Stimulated activated CD4-positive, alpha-beta T cell treated with anti-CD3 and anti-CD28 coated beads, TNF-alpha, amount 100 ng/mL, for 48 hours (primary cell): ENCODE data around the gene TRERF1.
"Not testable (repeated sequence)": the region's sequence is repeated elsewhere in the genome, so short reads cannot be mapped to it uniquely, and the experiment has no call there.

Source experiments
- DNase-seq, 3 donors: peaks; one replicate each; pipeline ENCODE4 v3.0.0-alpha.2; 2020; ENCODE audit warnings: low read depth in 3 of 3

The TRERF1 gene

DNA sequence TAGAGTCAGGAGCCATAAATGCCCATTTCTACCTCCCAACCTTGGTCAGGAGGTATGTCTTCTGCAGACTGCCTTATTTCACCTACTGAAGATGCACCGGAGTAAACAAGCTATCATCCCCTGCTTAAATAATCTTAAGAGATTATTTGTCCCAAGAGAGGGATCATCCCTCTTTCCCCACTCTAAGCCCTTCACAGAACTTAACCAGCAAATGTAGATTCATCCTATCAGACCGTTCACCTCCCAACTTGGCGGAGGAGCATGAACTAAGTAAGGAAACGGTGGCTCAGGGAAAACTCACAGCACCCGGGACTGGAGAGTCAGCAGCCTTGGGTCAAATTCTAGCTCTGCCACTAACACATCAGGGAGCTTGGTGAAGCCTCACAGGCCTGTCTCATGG, 115.3 kb downstream of the TRERF1 start:
- DNase-seq: no peak

DNA sequence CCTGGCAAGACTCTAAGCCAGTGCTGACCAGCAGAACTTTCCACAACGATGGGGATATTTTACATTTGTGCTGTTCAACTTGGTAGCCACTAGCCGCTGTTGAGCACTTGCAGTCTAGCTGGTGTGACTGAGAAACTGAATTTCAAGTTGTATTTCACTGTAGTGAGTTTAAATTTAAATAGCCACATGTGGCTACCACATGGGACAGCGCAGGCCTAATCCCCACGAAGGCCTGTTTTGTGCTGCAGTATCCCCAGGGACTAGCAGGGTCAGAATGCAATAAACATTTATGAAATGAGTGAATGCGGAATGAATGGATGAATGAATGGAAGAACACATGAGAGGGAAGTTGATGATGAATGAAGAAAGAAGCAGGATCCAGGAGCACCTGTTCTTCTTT, 115.8 kb downstream of the TRERF1 start:
- DNase-seq: no peak

DNA sequence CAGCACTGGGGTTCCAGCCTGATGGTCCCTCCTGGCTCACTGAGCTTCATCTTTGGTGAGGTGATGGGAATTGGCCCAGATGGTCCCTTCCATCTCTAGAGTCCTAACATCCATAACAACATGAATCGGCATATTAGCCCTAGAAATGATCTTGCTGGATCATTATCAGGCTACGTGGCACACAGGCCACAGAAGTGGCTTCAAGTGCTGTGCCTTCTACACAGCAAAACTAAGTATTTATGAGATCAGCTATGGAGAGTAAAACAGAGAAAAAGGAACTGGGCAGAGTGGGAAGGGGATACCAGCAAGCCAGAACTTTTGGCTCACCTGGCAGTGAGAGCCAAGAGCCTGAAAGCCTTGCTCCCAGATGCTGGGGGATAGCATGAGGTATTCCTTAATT, 116.9 kb downstream of the TRERF1 start:
- DNase-seq: no peak

DNA sequence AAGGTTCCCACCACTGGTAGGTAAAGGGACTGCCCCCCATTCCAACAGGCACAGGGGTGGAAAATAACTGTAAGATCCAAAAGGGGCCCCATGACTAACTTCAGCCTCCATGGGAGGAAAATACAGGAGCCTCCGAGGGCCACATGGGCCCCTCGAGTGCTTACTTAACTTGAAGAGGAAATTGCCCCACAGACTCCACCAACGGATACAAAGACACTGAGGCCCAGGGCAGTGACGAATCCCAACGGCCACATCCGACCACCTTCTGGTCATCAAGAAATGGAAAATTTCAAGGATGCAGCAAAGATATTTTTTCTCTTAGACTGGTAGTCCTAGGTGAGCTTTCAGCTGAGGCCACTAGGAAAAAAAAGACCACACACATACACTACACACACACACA, 118.1 kb downstream of the TRERF1 start:
- DNase-seq: no peak

DNA sequence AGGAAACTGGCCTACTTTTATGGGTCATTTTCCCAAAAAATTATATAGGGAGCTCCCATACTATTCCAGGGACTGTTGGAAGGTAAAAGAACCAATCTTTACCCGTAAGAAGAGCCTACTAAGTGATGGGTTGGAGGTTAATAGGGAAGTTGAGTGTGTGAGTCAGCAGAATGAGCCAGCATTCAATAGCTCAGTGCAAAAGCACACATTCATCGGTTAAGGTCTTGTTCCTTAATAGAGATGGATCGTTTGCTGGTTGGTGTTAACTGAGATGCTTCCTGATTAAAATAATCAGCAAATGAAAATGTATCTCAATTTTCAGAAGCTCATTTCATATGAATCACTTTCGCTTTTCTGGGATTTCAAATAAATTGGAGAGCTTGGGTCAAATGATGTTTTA, 118.8 kb downstream of the TRERF1 start:
- no peak for DNase-seq

DNA sequence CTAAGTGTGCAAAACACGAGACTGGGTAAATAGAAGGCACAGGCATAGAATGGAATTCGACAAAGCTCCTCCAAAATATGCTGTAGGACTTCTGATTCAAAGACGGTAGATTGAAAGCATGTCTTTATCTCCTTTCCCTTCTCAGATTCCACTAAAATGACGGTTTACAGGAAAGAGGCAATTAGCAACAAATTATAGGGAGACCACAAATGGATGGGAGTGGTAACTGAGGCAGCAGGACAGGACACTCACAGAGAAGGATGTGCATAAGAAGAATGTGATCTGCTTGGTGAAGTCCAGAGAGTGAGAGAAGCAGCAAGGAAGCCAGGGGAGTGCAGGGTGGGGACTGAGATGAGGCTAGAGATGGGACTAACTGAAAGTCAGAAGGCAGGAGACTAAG, 120.7 kb downstream of the TRERF1 start:
- no peak for DNase-seq

DNA sequence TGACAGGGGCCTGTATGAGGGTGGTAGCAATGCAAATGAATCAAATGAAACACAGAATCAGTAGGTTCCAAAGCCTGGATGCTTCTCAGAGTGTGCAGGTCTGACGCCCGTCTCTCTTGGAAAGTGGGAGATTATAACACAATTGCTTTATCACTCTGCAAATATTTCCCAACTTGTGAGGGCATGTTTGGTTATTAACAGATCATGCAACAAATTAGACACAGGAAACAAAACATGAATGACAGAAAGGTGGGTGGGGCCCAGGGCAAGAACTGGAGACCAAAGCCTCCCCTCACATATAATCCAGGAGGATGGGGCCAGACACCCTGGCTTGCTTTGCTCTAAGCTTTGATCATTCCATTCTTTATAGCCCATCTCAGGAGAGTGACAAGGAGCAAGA, 125.5 kb downstream of the TRERF1 start:
- no peak for DNase-seq

DNA sequence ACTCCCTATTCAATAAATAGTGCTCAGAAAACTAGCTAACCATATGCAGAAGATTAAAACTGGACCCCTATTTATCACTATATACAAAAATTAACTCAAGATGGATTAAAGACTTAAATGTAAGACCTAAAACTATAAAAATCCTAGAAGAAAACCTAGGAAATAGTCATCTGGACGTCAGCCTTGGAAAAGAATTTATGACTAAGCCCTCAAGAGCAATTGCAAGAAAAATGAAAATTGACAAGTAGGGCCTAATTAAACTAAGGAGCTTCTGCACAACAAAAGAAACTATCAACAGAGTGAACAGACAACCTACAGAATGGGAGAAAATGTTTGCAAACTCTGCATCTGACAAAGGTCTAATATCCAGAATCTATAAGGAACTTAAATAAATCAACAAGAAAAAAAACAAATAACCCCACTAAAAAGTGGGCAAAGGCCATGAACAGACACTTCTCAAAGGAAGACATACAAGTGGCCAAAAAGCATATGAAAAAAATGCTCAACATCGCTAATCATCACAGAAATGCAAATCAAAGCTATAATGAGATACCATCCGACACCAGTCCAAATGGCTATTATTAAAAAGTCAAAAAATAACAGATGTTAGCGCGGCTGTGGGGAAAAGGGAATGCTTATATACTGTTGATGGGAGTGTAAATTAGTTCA, 126.9 kb downstream of the TRERF1 start:
- DNase-seq: not testable (repeated sequence)

DNA sequence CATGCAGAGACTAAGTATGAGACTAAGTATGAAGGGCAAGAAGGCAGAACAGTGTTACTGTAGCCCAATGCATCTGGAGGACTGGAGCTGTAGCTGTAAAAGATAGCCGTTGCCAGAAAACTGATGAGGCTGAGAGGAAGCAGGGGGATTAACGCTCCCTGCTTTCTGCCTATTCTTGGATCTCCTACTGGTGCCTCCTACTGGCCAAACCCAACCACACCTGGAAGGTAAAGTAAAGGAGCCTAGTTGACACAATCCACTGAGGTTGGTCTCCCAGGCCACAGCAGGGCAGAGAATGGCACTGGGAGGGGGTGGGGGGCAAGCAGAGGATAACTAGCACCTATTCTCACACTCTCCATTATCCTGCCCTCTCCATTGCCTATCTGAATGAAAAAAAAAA, 129.1 kb downstream of the TRERF1 start:
- DNase-seq: no peak

DNA sequence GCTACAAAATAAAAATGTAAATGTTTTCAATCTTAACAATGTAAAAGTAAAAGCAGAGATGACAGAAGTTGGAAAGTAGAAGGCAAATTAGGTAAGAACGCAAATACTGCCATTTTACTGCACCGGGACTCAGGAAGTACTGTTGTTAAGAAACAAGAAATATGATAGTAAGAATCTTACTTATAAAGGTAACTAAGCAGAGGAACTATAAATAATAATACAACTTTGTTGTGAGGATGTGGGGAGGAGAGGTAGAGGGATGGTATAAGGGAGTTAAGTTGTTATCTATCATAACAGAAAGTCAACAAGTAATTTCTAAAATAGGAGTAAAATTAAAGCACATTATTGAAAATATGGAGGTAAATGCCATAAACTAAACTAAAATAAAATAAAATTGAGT, 129.8 kb downstream of the TRERF1 start:
- no peak for DNase-seq

DNA sequence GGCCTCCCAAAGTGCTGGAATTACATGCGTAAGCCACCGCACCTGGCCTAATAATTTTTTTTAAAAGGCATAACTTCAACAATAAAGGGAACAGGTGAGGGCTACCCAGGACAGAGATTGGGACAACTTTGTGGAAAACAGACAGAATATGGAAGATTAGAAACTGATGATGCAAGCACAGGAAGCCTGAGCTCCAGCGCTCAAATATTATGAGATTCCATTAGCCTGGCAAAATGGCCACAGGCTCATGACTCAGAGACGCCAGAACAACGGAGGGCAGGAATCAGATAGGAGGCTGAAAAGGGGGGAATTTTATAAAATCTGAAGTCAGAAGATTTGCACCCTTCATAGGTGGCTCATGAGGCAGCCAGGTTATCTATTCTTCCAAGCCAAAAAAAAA, 131.0 kb downstream of the TRERF1 start:
- no peak for DNase-seq

DNA sequence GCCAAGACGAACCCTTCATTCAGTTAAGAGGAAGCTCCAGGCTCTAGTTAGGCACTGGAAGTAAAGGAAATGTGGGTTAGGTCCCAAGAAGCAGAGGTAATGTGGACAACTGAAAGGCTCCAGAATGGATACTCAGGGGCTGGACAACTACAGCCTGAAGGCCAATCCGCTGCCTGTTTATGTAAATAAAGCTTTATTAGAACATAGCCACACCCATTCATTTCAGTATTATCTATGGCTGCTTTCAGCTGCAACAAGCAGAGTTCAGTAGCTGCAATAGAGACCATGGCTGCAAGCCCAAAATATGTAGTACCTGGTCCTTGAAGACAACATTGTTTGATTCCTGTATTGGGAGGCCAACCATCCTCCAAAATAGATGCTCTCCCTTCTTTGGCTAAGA, 133.2 kb downstream of the TRERF1 start:
- DNase-seq: no peak

DNA sequence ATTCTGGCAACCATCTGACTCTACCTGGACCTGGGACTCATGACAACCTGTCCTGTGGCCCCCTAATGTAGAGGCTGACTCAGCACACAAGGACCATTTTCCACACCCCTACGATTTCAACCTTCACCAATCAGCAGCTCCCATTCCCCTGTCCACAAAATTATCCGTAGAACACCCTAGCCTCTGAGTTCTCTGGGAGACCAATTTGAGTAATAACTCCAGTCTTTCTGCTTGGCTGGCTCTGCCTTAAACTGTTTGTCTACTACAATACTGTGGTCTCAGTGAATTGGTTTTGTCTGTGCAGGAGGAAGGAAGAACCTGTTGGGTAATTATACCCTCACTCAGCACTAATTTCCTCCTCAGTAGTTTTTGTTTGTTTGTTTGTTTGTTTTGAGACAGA, 134.7 kb downstream of the TRERF1 start:
- no peak for DNase-seq

DNA sequence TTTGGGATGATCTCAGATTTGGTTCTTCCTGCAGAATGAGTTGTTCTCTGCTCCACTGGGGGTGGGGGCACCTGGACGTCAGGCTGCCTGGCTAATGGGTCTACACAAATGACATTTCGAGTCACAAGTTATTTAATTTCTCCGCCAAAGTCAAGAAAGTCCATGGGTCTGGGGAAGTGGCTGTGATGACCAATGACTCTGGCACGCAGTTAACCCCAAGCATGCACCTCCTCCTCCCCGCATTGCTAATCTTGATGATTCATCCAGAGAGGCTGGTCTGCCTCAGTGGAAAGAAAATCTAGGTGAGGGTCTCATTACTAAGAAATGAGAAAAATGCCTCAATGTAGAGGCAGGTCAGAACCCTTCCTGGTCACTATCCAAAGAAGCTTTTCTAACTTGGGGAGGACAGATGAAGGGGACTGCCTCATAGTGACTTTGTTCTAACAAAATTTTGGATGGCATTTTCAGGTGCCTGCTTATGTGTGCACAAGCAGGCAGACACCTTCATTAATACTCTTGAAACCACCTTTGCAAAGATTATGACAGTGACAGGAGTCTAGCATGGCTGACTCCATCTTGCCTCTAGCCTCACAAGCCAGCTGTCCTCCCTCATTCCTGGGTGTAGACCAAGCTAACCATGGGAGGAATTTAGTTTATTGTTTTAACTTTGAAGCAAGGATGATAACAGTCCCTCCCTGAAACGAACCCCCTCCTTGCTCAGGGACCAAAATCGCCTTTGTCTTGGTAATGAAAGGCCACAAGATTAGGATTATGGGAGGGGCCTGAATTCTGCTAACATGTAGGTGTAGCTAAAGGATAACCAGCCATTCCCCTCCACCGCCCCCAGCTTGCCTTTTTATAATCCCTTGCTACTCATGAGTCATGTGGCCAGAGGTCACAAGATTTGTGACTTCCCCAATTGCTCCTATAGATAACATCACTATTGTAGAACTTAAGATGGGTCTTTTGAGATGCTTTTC, 135.4 kb downstream of the TRERF1 start:
- no peak for DNase-seq

DNA sequence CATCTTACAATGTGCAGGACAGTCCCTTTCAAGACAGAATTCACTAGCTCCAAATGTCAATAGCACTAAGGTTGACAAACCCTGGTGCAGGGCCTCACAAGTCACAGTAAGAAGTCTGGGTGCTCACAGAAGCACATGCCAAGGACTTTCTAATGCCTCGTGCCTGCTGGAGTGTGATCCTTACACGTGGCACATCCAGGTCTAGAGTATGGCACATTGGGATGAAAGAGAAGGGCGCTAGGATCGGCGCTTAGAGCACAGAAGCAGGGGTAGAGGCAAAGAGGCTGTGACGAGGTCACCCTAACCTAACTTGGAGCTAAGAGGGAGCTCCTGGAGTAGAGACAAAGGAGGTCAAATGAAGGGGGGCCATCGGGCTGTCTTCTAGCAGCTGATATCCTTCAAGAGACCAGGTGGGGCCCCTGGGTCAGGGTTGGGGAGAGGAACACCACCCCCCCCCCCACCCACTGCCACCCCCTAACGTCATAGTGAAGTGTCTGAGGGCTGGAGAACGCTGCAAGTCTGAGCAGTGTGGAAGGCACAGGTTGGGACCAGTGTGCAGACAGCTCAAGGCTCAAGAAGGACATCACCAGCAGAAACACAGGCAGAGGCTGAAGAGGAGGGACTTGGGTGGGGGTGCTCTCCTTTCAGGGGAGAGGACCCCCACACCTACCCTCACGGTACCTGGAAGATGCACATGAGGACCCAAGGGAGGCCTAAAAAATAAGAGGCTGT, 136.3 kb downstream of the TRERF1 start:
- DNase-seq: no peak

DNA sequence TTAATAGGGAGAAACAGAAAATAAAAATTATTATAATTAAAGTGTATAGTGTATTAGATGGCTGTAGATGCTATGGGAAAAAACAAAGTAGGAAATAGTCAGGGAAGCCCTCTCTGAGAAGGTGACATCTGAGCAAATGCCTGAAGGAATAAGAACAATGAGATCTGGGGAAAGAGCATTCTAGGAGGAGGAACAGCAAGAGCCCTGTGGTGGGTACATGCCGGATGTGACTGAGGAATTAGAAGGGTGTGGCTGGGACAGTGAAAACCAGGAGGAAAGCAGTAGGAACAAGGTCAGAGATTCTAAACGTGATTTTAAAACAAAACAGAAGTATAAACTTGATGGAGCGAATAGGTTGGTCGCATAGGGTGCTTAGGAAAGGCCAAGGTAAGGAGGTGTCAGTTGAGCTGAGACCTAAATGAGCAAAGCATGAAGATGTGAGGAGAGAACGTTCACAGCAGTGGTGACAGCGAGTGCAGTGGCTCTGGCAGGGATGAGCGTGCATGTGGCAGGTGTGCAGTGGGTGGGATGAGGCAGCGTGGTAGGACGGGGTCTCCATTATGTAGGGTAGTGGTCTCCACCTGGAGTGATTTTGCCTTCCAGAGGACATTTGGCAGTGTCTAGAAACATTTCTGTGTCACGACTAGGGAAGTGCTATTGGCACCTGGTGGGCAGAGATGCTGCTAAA, 137.0 kb downstream of the TRERF1 start:
- DNase-seq: no peak

DNA sequence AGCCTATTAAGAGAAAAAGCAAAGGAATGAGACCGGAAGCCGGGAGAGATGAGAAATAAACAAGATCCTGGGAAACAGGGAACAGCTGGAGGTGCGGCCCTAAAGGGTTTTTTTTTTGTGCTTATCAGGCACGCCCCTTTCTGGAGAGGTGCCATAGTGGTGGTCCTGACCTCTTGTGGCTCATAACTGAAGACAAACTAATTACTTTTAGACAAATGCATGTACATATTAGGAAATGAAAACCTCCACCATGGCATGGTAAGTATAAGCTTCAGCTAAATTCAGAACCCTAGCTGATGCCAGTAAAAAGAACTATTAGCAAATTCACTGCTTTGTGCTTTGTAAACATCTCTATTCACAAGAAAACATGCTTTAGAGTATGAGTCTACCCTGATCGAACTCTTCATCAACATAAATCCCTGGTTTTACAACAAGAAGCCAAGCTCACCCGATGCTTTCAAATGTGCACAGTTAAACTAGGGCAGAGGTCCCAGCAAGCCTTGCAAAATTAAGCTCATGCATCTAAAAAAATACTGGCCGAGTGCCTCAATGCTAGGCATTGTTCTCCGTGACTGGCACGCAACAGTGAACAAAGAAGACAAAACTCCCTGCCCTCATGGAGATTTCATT, 137.7 kb downstream of the TRERF1 start:
- DNase-seq: no peak

DNA sequence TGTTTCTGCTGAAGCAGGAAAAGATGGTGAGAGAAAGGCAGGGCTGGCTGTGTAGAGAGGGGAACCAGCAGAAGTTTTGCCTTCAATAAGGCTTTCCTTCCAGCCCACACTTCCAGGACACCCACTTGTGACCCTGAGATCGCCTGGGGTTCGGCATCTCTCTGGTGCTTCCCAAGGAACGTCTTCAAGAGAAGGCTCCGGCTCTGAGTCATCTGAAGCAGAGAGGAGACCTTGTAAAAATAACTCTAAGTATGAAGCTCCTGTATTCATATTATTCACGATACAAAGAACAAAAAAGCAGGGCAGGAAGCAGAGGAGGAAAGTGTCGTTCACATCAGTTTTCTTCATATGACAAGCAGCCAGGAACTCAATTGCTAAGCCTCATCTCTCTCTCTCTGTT, 138.7 kb downstream of the TRERF1 start:
- no peak for DNase-seq

DNA sequence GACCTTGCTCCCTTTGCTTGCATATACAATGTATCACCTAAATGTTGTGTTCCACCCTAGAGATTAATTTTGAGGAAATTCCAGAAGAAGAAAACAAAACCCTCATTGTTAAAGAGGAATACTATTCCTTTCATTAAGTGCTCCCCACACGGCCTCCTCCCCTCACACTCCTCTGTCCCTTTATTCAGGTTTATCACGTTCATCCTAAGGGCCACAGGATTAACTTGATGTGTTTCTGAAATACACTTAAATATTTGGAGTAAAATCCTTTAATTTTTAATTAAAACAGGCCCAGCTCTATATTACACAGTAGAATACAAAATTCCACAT, 144.6 kb downstream of the TRERF1 start:
- no peak for DNase-seq

DNA sequence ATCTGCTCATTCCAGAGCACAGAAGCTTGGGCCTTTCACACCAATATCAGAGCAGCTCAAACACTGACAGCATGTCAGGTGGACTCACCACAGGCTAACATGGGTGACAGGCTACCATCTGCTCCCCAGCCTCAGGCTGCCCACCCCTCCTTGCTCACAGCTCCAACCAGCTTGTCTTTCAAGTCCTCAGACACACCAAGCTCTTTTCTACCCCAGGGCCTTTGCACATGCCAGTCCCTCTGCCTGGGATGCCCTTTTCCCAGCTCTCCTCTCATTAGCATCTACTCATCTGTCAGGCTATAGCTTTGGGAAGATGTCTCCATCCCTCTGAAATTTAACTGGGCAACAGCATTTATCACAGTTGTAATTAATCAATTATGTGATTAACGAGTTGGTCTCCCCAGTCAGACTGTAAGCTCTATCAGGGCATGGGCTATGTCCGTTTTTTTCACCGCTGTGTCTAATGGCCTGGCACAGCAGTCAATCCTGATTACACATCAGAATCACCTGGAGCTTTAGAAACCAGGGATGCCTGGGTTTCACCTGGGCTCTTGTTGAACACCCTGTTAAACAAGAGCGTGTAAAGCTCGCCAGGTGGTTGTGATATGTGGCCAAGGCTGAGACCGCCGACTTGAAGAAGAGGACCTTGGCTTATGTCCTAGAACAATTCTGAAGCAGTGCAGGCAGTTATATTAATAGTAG, 145.1 kb downstream of the TRERF1 start:
- no peak for DNase-seq
